Gastrocnemius medialis (tissue), 4 donors: ENCODE data around the gene C1QTNF7. TPM values are rescaled to one million over a fixed set of nuclear protein-coding genes. Genes with fewer than 3 reads are reported as not detected.

Experiments
- ATAC-seq, 2 donors: fragments of 150-250 bp; one replicate each; pipeline ENCODE4 v1.9.1; 2016
- DNase-seq, 2 donors: peaks; one replicate each; pipeline ENCODE4 v3.0.0-alpha.2; 2019
- H3K27ac ChIP-seq, 4 donors: fragments of 200-600 bp; sonication (generic); 1 replicate in 1 of 4; 2 replicates in 3 of 4; pipeline ENCODE4 v1.5.1; 2016 to 2018; ENCODE audit warnings: mild to moderate bottlenecking in 2 of 4, moderate library complexity in 1 of 4
- H3K27me3 ChIP-seq, 3 donors: fragments of 200-600 bp; sonication (generic) in 2 of 3; 1 replicate in 1 of 3; 2 replicates in 2 of 3; pipeline versions ENCODE4 v1.5.1 to v1.6.0; 2016 to 2019; ENCODE audit warnings: mild to moderate bottlenecking in 1 of 3, moderate library complexity in 1 of 3
- H3K36me3 ChIP-seq, 2 donors: fragments of 200-600 bp; sonication (generic) in 1 of 2; one replicate each; pipeline ENCODE4 v1.5.1; 2017 to 2018
- H3K4me1 ChIP-seq, 2 donors: fragments of 200-600 bp; sonication (generic) in 1 of 2; one replicate each; pipeline ENCODE4 v1.5.1; 2016 to 2017; ENCODE audit warnings: mild to moderate bottlenecking in 2 of 2
- H3K4me3 ChIP-seq, 4 donors: fragments of 200-600 bp; sonication (generic) in 3 of 4; 1 replicate in 1 of 4; 2 replicates in 3 of 4; pipeline ENCODE4 v1.5.1; 2016 to 2019; ENCODE audit warnings: mild to moderate bottlenecking in 2 of 4
- H3K9me3 ChIP-seq, 3 donors: fragments of 200-600 bp; sonication (generic) in 2 of 3; 1 replicate in 1 of 3; 2 replicates in 2 of 3; pipeline ENCODE4 v1.5.1; 2016 to 2019
- CTCF ChIP-seq, 5 experiments: fragments of 450-650 bp in 3 of 5; fragments of 200-600 bp in 2 of 5; sonication (generic) in 2 of 5; IDR thresholded peaks in 4 of 5; conservative IDR thresholded peaks in 1 of 5; 1 replicate in 4 of 5; 2 replicates in 1 of 5; pipeline ENCODE4 v1.5.1; 2016 to 2019; ENCODE audit warnings: antibody characterized with exemption in 5 of 5, mild to moderate bottlenecking in 3 of 5, moderate library complexity in 3 of 5
- POLR2A ChIP-seq, 2 donors: fragments of 450-650 bp; IDR thresholded peaks; one replicate each; pipeline ENCODE4 v1.6.1; 2017; ENCODE audit warnings: antibody characterized with exemption in 2 of 2, mild to moderate bottlenecking in 2 of 2, moderate library complexity in 2 of 2
- in situ Hi-C, 4 donors: fragments of 200-750 bp; cut with MboI; loops; one replicate each; pipeline versions ENCODE4 v1.15.0 to v1.8.0; 2017; ENCODE audit warnings: low sequenced_read_pairs in 4 of 4
- intact Hi-C: fragments of 100-400 bp; cut with DNase I; formaldehyde crosslinking; loops from one replicate; pipeline ENCODE4 v1.15.1; 2023; ENCODE audit warnings: low total_unique reads
- total RNA-seq, 4 donors: library from RNA; depleted of rRNA; stranded (reverse); fragments of >200 nt; gene quantifications; one replicate each; pipeline versions ENCODE4 v1.1.0 to v1.2.3, GENCODE V29; 2016

Gene C1QTNF7
- total RNA-seq, 4 donors from 2014 or later: 0.29 to 11.6 (median 0.72) TPM

DNA sequence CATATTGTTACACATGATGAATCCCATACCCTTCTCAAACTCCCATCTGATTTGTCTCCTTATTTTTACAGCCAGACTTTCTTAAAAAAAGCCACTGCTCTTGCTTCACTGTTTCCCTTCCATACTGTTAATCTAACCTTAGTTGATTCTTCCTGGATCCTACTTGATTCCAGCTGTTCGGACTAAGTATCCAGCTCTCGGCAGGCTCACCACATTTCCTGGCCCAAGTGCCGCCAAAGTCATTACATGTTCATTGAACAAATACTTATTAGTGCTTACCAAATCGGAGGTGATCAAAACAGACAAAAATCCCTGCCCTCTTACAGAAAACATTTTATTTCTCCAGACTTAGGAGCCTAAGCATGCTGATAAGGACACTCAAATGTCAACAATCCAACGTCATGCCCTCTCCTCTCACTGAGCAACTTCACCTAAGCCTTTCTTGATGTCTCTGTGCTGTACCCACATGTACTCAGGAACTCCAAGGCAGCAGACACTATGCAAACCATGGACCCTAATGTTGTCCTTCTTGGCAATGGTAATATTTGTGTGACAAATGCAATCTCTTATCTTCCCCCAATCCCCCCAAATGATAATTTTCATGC is 45.1 kb upstream of the C1QTNF7 start:
- no peak for TF ChIP-seq POLR2A (IDR thresholded peaks at IDR 0.05)
- no peaks in the 10 kb centered on the region for H3K4me1 ChIP-seq
- no peaks in the 10 kb centered on the region for H3K9me3 ChIP-seq
- H3K36me3 ChIP-seq: no peaks in the 10 kb centered on the region
- no peak for DNase-seq
- intact Hi-C loops (no loop called here), in situ Hi-C loops (no loop called here)
- H3K27me3 ChIP-seq: peaks cover 0 to 2% (median 0%) of the 10 kb centered on the region in 3 donors
- no peak overlapping the region for H3K27ac ChIP-seq
- ATAC-seq: no peak
- no peak overlapping the region for H3K4me3 ChIP-seq

DNA sequence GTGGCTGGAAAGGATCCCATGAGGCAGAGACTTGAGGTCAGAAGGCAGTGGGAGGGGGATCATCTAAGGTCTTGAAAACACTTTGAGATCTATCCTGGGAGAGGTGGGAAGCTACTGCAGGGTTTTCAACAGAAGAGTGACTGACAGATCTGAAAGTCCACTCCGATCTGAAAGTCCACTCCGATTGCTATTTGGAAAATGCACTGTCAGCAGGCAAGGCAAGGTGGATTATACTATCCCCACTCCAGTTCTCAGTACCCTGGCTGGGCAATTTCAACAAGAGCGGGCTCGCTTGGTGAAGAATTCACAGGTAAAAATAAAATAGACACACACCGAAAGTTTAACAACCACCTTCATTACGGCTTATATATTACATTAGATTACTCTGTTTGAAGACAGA is 42.3 kb upstream of the C1QTNF7 start:
- no peaks in the 10 kb centered on the region for H3K9me3 ChIP-seq
- peak overlapping the region in 1 of 4 donors; percentile 8 for H3K27ac ChIP-seq
- TF ChIP-seq CTCF (IDR thresholded peaks at IDR 0.05 in 4 of 5, conservative IDR thresholded peaks at IDR 0.05 in 1 of 5): no peak
- TF ChIP-seq POLR2A (IDR thresholded peaks at IDR 0.05): no peak
- peaks cover 0 to 2% (median 0%) of the 10 kb centered on the region in 3 donors for H3K27me3 ChIP-seq
- no peak for DNase-seq
- H3K36me3 ChIP-seq: no peaks in the 10 kb centered on the region
- H3K4me1 ChIP-seq: no peaks in the 10 kb centered on the region
- in situ Hi-C loops: no loop called here
- intact Hi-C loops: no loop called here
- no peak overlapping the region for H3K4me3 ChIP-seq
- ATAC-seq: no peak

DNA sequence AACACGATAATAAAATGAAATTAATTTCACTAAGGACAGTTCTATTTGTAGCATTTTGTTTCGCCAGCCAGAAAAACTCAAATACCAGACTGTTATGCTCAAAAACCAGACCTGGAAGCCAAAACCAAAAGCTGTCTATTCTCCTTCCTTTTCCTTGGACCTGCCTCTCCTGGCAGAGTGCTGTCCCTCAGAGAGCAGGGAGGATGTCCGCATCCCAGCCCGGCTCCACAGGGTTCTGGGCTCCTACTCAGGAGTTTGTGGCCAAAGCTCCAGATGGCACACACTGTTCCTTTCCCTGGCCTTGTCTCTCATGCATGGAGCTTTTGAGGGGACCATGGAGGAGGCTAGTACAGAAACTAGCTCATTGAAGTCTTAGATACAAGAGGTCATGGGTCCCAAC is 41.9 kb upstream of the C1QTNF7 start:
- Histone ChIP-seq H3K27ac (peak overlapping the region in 1 of 4 donors; percentile 8), H3K4me3 (no peak overlapping the region), H3K4me1 (no peaks in the 10 kb centered on the region), H3K36me3 (no peaks in the 10 kb centered on the region), H3K9me3 (no peaks in the 10 kb centered on the region), H3K27me3 (peaks cover 0 to 2% (median 0%) of the 10 kb centered on the region in 3 donors)
- intact Hi-C loops: no loop called here
- in situ Hi-C loops: no loop called here
- DNase-seq (peak in 1 of 2 donors; percentile 52), ATAC-seq (peak; percentile 56 to 58)
- TF ChIP-seq POLR2A (IDR thresholded peaks at IDR 0.05) (no peak), CTCF (IDR thresholded peaks at IDR 0.05 in 4 of 5, conservative IDR thresholded peaks at IDR 0.05 in 1 of 5) (no peak)

GRCh38 chr4:15390494-15390893 is 37.3 kb upstream of the C1QTNF7 start:
- Histone ChIP-seq H3K36me3 (no peaks in the 10 kb centered on the region), H3K9me3 (no peaks in the 10 kb centered on the region), H3K27ac (no peak overlapping the region), H3K4me1 (no peaks in the 10 kb centered on the region), H3K27me3 (peaks cover 0 to 2% (median 0%) of the 10 kb centered on the region in 3 donors), H3K4me3 (no peak overlapping the region)
- ATAC-seq (no peak), DNase-seq (no peak)
- in situ Hi-C loops: no loop called here
- TF ChIP-seq POLR2A (IDR thresholded peaks at IDR 0.05) (no peak), CTCF (IDR thresholded peaks at IDR 0.05 in 4 of 5, conservative IDR thresholded peaks at IDR 0.05 in 1 of 5) (no peak)
- intact Hi-C loops: loop anchor here (10.0 kb wide), 1 partner anchor 156 kb away; no protein-coding TSS in a partner anchor

DNA sequence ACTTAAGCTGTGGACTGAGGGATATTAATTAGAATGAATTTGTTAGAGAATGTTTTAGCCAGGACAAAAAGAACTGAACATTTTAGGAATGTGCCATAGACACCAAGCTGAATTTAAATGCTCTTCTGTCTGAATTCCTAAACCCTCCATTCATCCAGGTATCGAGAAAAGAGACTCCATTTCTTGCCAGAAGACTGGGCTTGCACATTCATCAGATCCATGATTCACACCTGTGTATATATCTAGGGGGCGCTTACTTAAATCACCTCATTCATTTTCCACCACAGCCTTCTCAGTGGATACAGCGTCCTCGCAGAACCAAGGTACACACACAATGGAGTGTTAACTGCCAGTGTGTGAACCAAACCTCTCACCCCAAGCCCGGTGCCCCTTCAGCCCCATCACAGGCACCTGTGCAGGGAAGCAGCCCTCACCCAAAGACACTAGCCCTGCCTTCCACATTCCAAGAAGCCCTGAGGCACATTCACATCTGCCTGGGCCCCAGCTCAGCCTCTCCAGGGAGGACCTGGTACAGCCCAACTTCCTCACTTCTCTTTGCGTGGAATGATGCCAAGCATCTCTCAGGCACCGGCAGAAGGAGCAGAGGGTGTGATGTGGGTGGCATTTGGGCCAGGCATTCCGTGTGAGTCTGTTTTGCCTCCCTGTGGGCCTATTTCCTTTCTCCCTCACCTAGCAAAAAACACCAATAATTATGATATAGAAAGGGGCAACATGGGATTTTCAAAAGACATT is 35.6 kb upstream of the C1QTNF7 start:
- no peaks in the 10 kb centered on the region for H3K4me1 ChIP-seq
- H3K36me3 ChIP-seq: no peaks in the 10 kb centered on the region
- H3K9me3 ChIP-seq: no peaks in the 10 kb centered on the region
- intact Hi-C loops (loop anchor here (10.0 kb wide), 1 partner anchor 157 kb away; no protein-coding TSS in a partner anchor), in situ Hi-C loops (no loop called here)
- H3K27me3 ChIP-seq: no peaks in the 10 kb centered on the region
- H3K27ac ChIP-seq: no peak overlapping the region
- TF ChIP-seq POLR2A (IDR thresholded peaks at IDR 0.05): no peak
- H3K4me3 ChIP-seq: no peak overlapping the region
- DNase-seq (no peak), ATAC-seq (no peak)
